Neuronal stem cell (in vitro differentiated cells): ENCODE data around the gene MAPK4.

Experiments
- DNase-seq: peaks from one replicate; pipeline ENCODE4 v3.0.0-alpha.2; 2013; ENCODE audit warnings: low spot score
- H2AFZ ChIP-seq: one replicate; pipeline ENCODE4 v1.6.1; 2013; ENCODE audit warnings: mild to moderate bottlenecking, low read length, inconsistent platforms
- H2AK5ac ChIP-seq: 2 replicates; pipeline ENCODE4 v1.6.1; 2013; ENCODE audit warnings: low read depth, mild to moderate bottlenecking, inconsistent platforms, low read length, moderate library complexity, mixed read lengths
- H2BK120ac ChIP-seq: 2 replicates; pipeline ENCODE4 v1.6.1; 2013; ENCODE audit warnings: low read depth, mild to moderate bottlenecking, inconsistent platforms, low read length, moderate library complexity, mixed read lengths
- H2BK12ac ChIP-seq: one replicate; pipeline ENCODE4 v1.6.1; 2013; ENCODE audit warnings: low read length, inconsistent platforms
- H2BK15ac ChIP-seq: 2 replicates; pipeline ENCODE4 v1.6.1; 2013; ENCODE audit warnings: mild to moderate bottlenecking, low read length, inconsistent platforms, mixed read lengths
- H2BK5ac ChIP-seq: one replicate; pipeline ENCODE4 v1.6.1; 2013; ENCODE audit warnings: inconsistent platforms, mild to moderate bottlenecking, low read length, moderate library complexity
- H3K14ac ChIP-seq: one replicate; pipeline ENCODE4 v1.6.1; 2013; ENCODE audit warnings: low read length, inconsistent platforms
- H3K18ac ChIP-seq: 2 replicates; pipeline ENCODE4 v1.6.1; 2013; ENCODE audit warnings: low read length, inconsistent platforms
- H3K23ac ChIP-seq: 2 replicates; pipeline ENCODE4 v1.6.1; 2013; ENCODE audit warnings: low read depth, mild to moderate bottlenecking, mixed read lengths, low read length, inconsistent platforms; ENCODE audit not compliant: poor library complexity
- H3K27ac ChIP-seq: replicated peaks from 3 replicates; pipeline ENCODE4 v1.5.1; 2013; ENCODE audit warnings: low read length, inconsistent platforms
- H3K27me3 ChIP-seq, 3 experiments: 2 replicates each; pipeline ENCODE4 v1.6.1; 2013; ENCODE audit warnings: low read length in 3 of 3, mild to moderate bottlenecking in 2 of 3, inconsistent platforms in 1 of 3, low read depth in 1 of 3, mixed read lengths in 1 of 3, moderate library complexity in 1 of 3; ENCODE audit not compliant: control insufficient read depth in 3 of 3, insufficient read depth in 3 of 3
- H3K36me3 ChIP-seq, 2 donors: replicated peaks in 1 of 2; 2 replicates each; pipeline ENCODE4 v1.6.1; 2013; ENCODE audit warnings: low read length in 2 of 2; ENCODE audit not compliant: control insufficient read depth in 2 of 2, insufficient read depth in 2 of 2
- H3K4ac ChIP-seq: 2 replicates; pipeline ENCODE4 v1.6.1; 2013; ENCODE audit warnings: inconsistent platforms, mild to moderate bottlenecking, low read length, moderate library complexity
- H3K4me1 ChIP-seq, 2 donors: 1 replicate in 1 of 2; 2 replicates in 1 of 2; pipeline ENCODE4 v1.6.1; 2013; ENCODE audit warnings: low read length in 2 of 2, low read depth in 1 of 2; ENCODE audit not compliant: control insufficient read depth in 2 of 2, insufficient read depth in 1 of 2
- H3K4me2 ChIP-seq: one replicate; pipeline ENCODE4 v1.6.1; 2013; ENCODE audit warnings: mild to moderate bottlenecking, low read length, inconsistent platforms; ENCODE audit not compliant: insufficient read depth, poor library complexity, severe bottlenecking
- H3K4me3 ChIP-seq, 2 donors: 2 replicates each; pipeline ENCODE4 v1.5.1; 2013; ENCODE audit warnings: low read length in 2 of 2, mild to moderate bottlenecking in 2 of 2, inconsistent platforms in 1 of 2, moderate library complexity in 1 of 2
- H3K79me1 ChIP-seq: one replicate; pipeline ENCODE4 v1.6.1; 2013; ENCODE audit warnings: low read depth, mild to moderate bottlenecking, inconsistent platforms, low read length, moderate library complexity
- H3K9ac ChIP-seq: one replicate; pipeline ENCODE4 v1.6.1; 2013; ENCODE audit warnings: mild to moderate bottlenecking, low read depth, low read length, inconsistent platforms; ENCODE audit not compliant: poor library complexity
- H3K9me3 ChIP-seq, 2 donors: replicated peaks in 1 of 2; 2 replicates each; pipeline versions ENCODE3 to v1.6.1; 2013; ENCODE audit warnings: low read length in 2 of 2, mild to moderate bottlenecking in 2 of 2, inconsistent platforms in 1 of 2, low read depth in 1 of 2, mixed read lengths in 1 of 2, moderate library complexity in 1 of 2; ENCODE audit not compliant: control insufficient read depth in 2 of 2, insufficient read depth in 1 of 2
- H4K8ac ChIP-seq: one replicate; pipeline ENCODE4 v1.6.1; 2013; ENCODE audit warnings: low read depth, mild to moderate bottlenecking, inconsistent platforms, low read length, moderate library complexity
- H4K91ac ChIP-seq: one replicate; pipeline ENCODE4 v1.6.1; 2013; ENCODE audit warnings: low read length, low read depth, mild to moderate bottlenecking, inconsistent platforms; ENCODE audit not compliant: poor library complexity
- WGBS, 2 donors: extraction: QIAGEN DNeasy Blood & Tissue Kit; methylation state at CpG; one replicate each; pipeline ENCODE4 v1.1.7; 2013; ENCODE audit warnings: missing lambda C conversion rate in 2 of 2, mixed read lengths in 1 of 2; ENCODE audit not compliant: insufficient read length in 2 of 2, insufficient replicate concordance in 1 of 2; ENCODE audit errors: extremely low coverage in 2 of 2; 5-methylcytosine and 5-hydroxymethylcytosine counted together

Gene MAPK4

GRCh38 chr18:50658601-50659000, 98.7 kb downstream of the MAPK4 start:
- H3K4ac ChIP-seq = no peak overlapping the region
- H3K23ac ChIP-seq = no peak overlapping the region
- no peak overlapping the region for H2BK120ac ChIP-seq
- no peak overlapping the region for H2AK5ac ChIP-seq
- no peak overlapping the region for H2BK12ac ChIP-seq
- H3K4me1 ChIP-seq = peaks cover 0 to 20% of the 10 kb centered on the region in 2 donors
- DNase-seq = no peak
- no CpG with 5 or more reads among the region's 5 CpGs for whole genome bisulfite sequencing, 2 donors
- H2AFZ ChIP-seq = no peak overlapping the region
- H3K4me2 ChIP-seq = no peak overlapping the region
- no peak overlapping the region for H3K18ac ChIP-seq
- no peaks in the 10 kb centered on the region for H3K36me3 ChIP-seq
- H3K27me3 ChIP-seq = no peaks in the 10 kb centered on the region
- no peak overlapping the region for H3K4me3 ChIP-seq
- no peak overlapping the region for H2BK5ac ChIP-seq
- peaks cover 0 to 12% of the 10 kb centered on the region in 2 donors for H3K9me3 ChIP-seq
- H3K27ac ChIP-seq = no peak overlapping the region
- no peaks in the 10 kb centered on the region for H3K79me1 ChIP-seq
- H2BK15ac ChIP-seq = no peak overlapping the region
- no peak overlapping the region for H3K9ac ChIP-seq
- no peak overlapping the region for H3K14ac ChIP-seq
- no peak overlapping the region for H4K91ac ChIP-seq
- no peak overlapping the region for H4K8ac ChIP-seq

GRCh38 chr18:50659091-50660003, 99.5 kb downstream of the MAPK4 start:
- H3K18ac ChIP-seq = no peak overlapping the region
- no peak overlapping the region for H3K14ac ChIP-seq
- no peak overlapping the region for H2BK120ac ChIP-seq
- H3K27ac ChIP-seq = no peak overlapping the region
- no peaks in the 10 kb centered on the region for H3K79me1 ChIP-seq
- WGBS, 2 donors = no CpG with 5 or more reads among the region's 13 CpGs
- no peak overlapping the region for H3K23ac ChIP-seq
- no peak overlapping the region for H2AFZ ChIP-seq
- H2BK5ac ChIP-seq = no peak overlapping the region
- no peak overlapping the region for H3K4ac ChIP-seq
- no peak overlapping the region for H3K4me3 ChIP-seq
- H3K9ac ChIP-seq = no peak overlapping the region
- H3K4me2 ChIP-seq = no peak overlapping the region
- DNase-seq = no peak
- no peak overlapping the region for H2BK12ac ChIP-seq
- H2BK15ac ChIP-seq = no peak overlapping the region
- no peak overlapping the region for H4K91ac ChIP-seq
- H2AK5ac ChIP-seq = no peak overlapping the region
- peaks cover 4 to 13% of the 10 kb centered on the region in 2 donors for H3K9me3 ChIP-seq
- H3K4me1 ChIP-seq = peaks cover 0 to 15% of the 10 kb centered on the region in 2 donors
- no peaks in the 10 kb centered on the region for H3K27me3 ChIP-seq
- no peak overlapping the region for H4K8ac ChIP-seq
- H3K36me3 ChIP-seq = peaks cover 3 to 7% of the 10 kb centered on the region in 2 donors

- no peak overlapping the region for H4K8ac ChIP-seq
- no peak overlapping the region for H3K9ac ChIP-seq
- H2BK5ac ChIP-seq = no peak overlapping the region
- H3K27me3 ChIP-seq = no peaks in the 10 kb centered on the region
- no CpG with 5 or more reads among the region's 1 CpG for WGBS, 2 donors
- no peak overlapping the region for H3K14ac ChIP-seq
- no peak for DNase-seq
- H2AK5ac ChIP-seq = no peak overlapping the region
- H3K23ac ChIP-seq = no peak overlapping the region
- H2AFZ ChIP-seq = no peak overlapping the region
- H3K4me3 ChIP-seq = no peak overlapping the region
- H3K27ac ChIP-seq = no peak overlapping the region
- no peak overlapping the region for H3K18ac ChIP-seq
- H3K4me1 ChIP-seq = peaks cover 0 to 10% of the 10 kb centered on the region in 2 donors
- no peak overlapping the region for H3K4me2 ChIP-seq
- peaks cover 3 to 8% of the 10 kb centered on the region in 2 donors for H3K36me3 ChIP-seq
- H2BK15ac ChIP-seq = no peak overlapping the region
- H3K9me3 ChIP-seq = peaks cover 4 to 14% of the 10 kb centered on the region in 2 donors
- no peak overlapping the region for H2BK12ac ChIP-seq
- no peak overlapping the region for H4K91ac ChIP-seq
- H3K4ac ChIP-seq = no peak overlapping the region
- H3K79me1 ChIP-seq = no peaks in the 10 kb centered on the region
- H2BK120ac ChIP-seq = no peak overlapping the region
Measured at GRCh38 chr18:50661013-50661412, 101.1 kb downstream of the MAPK4 start.

- Histone ChIP-seq H3K14ac (no peak overlapping the region), H3K18ac (no peak overlapping the region), H2BK12ac (no peak overlapping the region), H3K4me1 (peaks cover 0 to 10% of the 10 kb centered on the region in 2 donors), H2AK5ac (no peak overlapping the region), H3K36me3 (peaks cover 3 to 8% of the 10 kb centered on the region in 2 donors), H3K27me3 (no peaks in the 10 kb centered on the region), H4K8ac (no peak overlapping the region), H2BK5ac (no peak overlapping the region), H3K4ac (no peak overlapping the region), H2AFZ (no peak overlapping the region), H3K9me3 (peaks cover 4 to 14% of the 10 kb centered on the region in 2 donors), H4K91ac (no peak overlapping the region), H3K4me3 (no peak overlapping the region), H3K79me1 (no peaks in the 10 kb centered on the region), H2BK15ac (no peak overlapping the region), H3K4me2 (no peak overlapping the region), H3K23ac (no peak overlapping the region), H2BK120ac (no peak overlapping the region), H3K27ac (no peak overlapping the region), H3K9ac (no peak overlapping the region)
- no CpG with 5 or more reads among the region's 3 CpGs for WGBS, 2 donors
- no peak for DNase-seq
Measured at GRCh38 chr18:50662177-50662576, 102.3 kb downstream of the MAPK4 start.
